Esophagus squamous epithelium (tissue), 5 donors: ENCODE results near the gene MED26. TPM values are rescaled to one million over a fixed set of nuclear protein-coding genes. Genes with fewer than 3 reads are reported as not detected.

Source experiments
- DNase-seq: peaks from one replicate; lab custom pipeline; 2025; lab: John Stamatoyannopoulos, UW
- H3K27ac ChIP-seq, 4 donors: fragments of 200-600 bp; sonication (generic); one replicate each; pipeline ENCODE4 v1.5.1; 2016 to 2019; ENCODE audit warnings: mild to moderate bottlenecking in 1 of 4
- H3K27me3 ChIP-seq, 4 donors: fragments of 200-600 bp; sonication (generic); 1 replicate in 3 of 4; 2 replicates in 1 of 4; pipeline versions ENCODE4 v1.5.1 to v1.6.0; 2017 to 2021; ENCODE audit warnings: antibody characterized with exemption in 1 of 4
- H3K36me3 ChIP-seq, 3 donors: fragments of 200-600 bp; sonication (generic); one replicate each; pipeline ENCODE4 v1.5.1; 2016 to 2019
- H3K4me1 ChIP-seq, 3 donors: fragments of 200-600 bp; sonication (generic); one replicate each; pipeline ENCODE4 v1.5.1; 2017 to 2019
- H3K4me3 ChIP-seq, 4 donors: fragments of 200-600 bp; sonication (generic); 1 replicate in 3 of 4; 2 replicates in 1 of 4; pipeline ENCODE4 v1.5.1; 2016 to 2019; ENCODE audit warnings: mild to moderate bottlenecking in 2 of 4, moderate library complexity in 1 of 4
- H3K9me3 ChIP-seq, 3 donors: fragments of 200-600 bp; sonication (generic); one replicate each; pipeline ENCODE4 v1.5.1; 2016 to 2019
- POLR2A ChIP-seq, 4 donors: fragments of 450-650 bp; IDR thresholded peaks; one replicate each; pipeline ENCODE4 v1.6.1; 2017; ENCODE audit warnings: antibody characterized with exemption in 4 of 4, mild to moderate bottlenecking in 4 of 4, moderate library complexity in 3 of 4
- WGBS, 2 donors: methylation state at CpG; one replicate each; pipeline ENCODE4 v1.1.5; 2018; 5-methylcytosine and 5-hydroxymethylcytosine counted together
- intact Hi-C: fragments of 100-400 bp; cut with DNase I; formaldehyde crosslinking; loops from one replicate; pipeline ENCODE4 v1.15.0; 2022
- total RNA-seq, 4 donors: library from RNA; depleted of rRNA; stranded (reverse); fragments of >200 nt; gene quantifications; one replicate each; pipeline ENCODE4 v1.1.0, GENCODE V29; 2016
- TF ChIP-seq, protein P1 (sequence below), 6 experiments: fragments of 450-650 bp in 4 of 6; fragments of 200-600 bp in 2 of 6; sonication (generic) in 2 of 6; IDR thresholded peaks; one replicate each; pipeline ENCODE4 v1.5.1; 2016 to 2019; ENCODE audit warnings: antibody characterized with exemption in 6 of 6, mild to moderate bottlenecking in 4 of 6, moderate library complexity in 4 of 6
- donor health status: DM: yes; HTN: yes; CAD: no.

MED26 gene
- total RNA-seq, 4 donors from 2014 or later = 5.1 to 9.9 (median 8.4) TPM

DNA sequence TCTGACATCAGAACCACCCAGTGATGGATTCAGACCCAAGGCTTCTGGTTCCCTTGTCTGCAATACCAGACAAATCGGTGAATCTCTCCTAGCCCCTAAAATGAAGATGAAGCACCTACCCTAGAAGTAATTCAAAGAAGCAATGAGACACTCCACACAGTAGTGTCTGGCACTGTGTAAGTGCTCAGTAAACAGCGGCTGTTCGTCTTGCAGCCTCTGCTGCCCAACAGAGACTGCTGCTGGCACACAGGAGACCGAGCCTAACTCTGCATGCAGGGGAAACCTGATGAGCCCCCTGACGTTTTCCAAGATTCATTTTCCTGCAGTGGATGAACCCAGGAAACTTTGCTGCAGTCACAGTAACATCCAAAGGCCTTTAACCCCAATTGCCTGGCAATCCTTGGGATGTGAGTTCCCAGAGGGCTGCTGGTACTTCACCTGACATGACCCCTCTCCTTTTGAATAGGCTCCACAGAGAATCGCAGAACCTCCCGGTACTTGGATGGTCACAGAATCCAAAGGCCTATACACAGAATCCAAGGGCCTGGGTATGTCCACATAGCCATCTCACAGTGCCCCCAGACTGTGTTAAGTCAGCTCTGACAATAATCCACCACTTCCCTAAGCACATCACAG is 6.7 kb downstream of the MED26 start:
- intact Hi-C loops = loop anchor here (10.0 kb wide), 1 partner anchor 46 kb away; the partner anchor contains the start of gene SLC35E1
- Histone ChIP-seq H3K9me3 (no peaks in the 10 kb centered on the region), H3K27me3 (no peaks in the 10 kb centered on the region), H3K4me1 (peaks cover 10 to 69% (median 16%) of the 10 kb centered on the region in 3 donors), H3K27ac (no peak overlapping the region), H3K4me3 (no peak overlapping the region), H3K36me3 (peaks cover 0 to 36% (median 0%) of the 10 kb centered on the region in 3 donors)
- 78 to 80% methylated on average over 4 to 5 of the region's 7 CpGs for WGBS, 2 donors
- no peak for DNase-seq
- TF ChIP-seq, protein P1, sequence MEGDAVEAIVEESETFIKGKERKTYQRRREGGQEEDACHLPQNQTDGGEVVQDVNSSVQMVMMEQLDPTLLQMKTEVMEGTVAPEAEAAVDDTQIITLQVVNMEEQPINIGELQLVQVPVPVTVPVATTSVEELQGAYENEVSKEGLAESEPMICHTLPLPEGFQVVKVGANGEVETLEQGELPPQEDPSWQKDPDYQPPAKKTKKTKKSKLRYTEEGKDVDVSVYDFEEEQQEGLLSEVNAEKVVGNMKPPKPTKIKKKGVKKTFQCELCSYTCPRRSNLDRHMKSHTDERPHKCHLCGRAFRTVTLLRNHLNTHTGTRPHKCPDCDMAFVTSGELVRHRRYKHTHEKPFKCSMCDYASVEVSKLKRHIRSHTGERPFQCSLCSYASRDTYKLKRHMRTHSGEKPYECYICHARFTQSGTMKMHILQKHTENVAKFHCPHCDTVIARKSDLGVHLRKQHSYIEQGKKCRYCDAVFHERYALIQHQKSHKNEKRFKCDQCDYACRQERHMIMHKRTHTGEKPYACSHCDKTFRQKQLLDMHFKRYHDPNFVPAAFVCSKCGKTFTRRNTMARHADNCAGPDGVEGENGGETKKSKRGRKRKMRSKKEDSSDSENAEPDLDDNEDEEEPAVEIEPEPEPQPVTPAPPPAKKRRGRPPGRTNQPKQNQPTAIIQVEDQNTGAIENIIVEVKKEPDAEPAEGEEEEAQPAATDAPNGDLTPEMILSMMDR (IDR thresholded peaks at IDR 0.05) = no peak
- no peak for TF ChIP-seq POLR2A (IDR thresholded peaks at IDR 0.05)

DNA sequence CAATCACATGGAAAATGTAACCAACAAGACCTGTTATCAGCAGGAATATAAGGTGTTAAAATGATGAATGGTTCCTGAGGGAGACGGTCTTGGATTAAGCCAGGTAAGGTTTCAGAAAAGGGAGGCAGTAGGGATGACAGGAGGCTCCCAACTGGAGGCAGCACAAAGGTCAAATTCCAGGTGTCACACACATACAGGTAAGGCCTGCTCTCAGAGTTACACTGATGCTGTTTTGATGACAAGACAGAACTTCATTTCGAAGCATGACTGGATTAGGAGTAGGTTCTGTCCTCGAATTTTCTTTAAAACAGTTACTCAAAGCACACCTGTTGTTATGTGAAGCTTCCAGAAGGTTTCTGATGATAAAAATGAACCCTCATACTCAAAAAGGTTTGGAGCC is 7.4 kb downstream of the MED26 start:
- no peak overlapping the region for H3K4me3 ChIP-seq
- no peaks in the 10 kb centered on the region for H3K27me3 ChIP-seq
- intact Hi-C loops = loop anchor here (10.0 kb wide), 1 partner anchor 46 kb away; the partner anchor contains the start of gene SLC35E1
- DNase-seq = no peak
- 59 to 66% methylated on average over 3 of the region's 3 CpGs for WGBS, 2 donors
- H3K36me3 ChIP-seq = peaks cover 0 to 32% (median 0%) of the 10 kb centered on the region in 3 donors
- H3K9me3 ChIP-seq = no peaks in the 10 kb centered on the region
- no peak for TF ChIP-seq POLR2A (IDR thresholded peaks at IDR 0.05)
- TF ChIP-seq, protein P1 (IDR thresholded peaks at IDR 0.05) = no peak
- no peak overlapping the region for H3K27ac ChIP-seq
- peaks cover 5 to 68% (median 16%) of the 10 kb centered on the region in 3 donors for H3K4me1 ChIP-seq

DNA sequence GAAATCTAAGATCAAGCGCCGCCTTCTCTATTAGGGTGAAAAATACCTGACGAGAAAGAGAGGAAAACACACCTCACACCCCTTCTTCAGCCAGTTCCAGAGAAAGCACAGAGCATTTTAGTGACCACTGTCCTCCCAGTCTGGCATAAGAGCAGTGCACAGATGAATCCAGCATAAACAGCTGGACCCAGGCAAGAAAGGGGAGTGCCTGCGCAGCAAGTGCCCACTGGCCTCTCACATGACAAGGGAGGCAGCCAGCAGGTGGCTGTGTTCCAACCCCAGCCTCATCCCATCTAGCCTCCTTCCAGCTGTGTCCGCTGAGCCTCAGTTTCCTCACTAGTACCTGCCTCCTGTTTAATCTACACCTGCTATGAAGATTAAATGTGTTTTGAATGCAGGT is 8.0 kb downstream of the MED26 start:
- no peaks in the 10 kb centered on the region for H3K27me3 ChIP-seq
- H3K36me3 ChIP-seq = peaks cover 0 to 29% (median 0%) of the 10 kb centered on the region in 3 donors
- WGBS, 2 donors = 88 to 100% methylated on average over 2 to 4 of the region's 5 CpGs
- H3K4me3 ChIP-seq = no peak overlapping the region
- TF ChIP-seq, protein P1 (IDR thresholded peaks at IDR 0.05) = no peak
- TF ChIP-seq POLR2A (IDR thresholded peaks at IDR 0.05) = no peak
- no peak overlapping the region for H3K27ac ChIP-seq
- intact Hi-C loops = loop anchor here (10.0 kb wide), 1 partner anchor 45 kb away; the partner anchor contains the start of gene SLC35E1
- no peak for DNase-seq
- no peaks in the 10 kb centered on the region for H3K9me3 ChIP-seq
- H3K4me1 ChIP-seq = peaks cover 5 to 68% (median 16%) of the 10 kb centered on the region in 3 donors

DNA sequence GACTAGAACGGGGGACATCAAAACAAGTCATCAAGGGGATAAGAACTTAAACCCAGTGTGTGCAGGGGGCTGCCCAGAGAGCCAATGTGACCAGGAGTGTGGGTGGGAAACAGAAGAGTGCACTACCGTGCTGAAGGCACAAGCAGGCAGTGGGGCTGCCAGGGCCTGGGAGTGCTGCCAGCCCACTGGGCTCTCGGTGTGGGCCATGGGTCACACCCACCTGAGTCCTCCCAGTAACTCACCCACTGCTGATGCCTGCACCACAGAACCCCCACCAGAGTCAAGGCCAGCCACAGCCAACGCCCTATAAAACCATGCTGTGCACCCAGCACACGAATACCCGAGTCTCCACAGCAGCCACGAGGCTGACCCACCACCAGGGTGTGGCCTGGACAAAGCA is 8.5 kb downstream of the MED26 start:
- Histone ChIP-seq H3K27ac (no peak overlapping the region), H3K27me3 (no peaks in the 10 kb centered on the region), H3K4me3 (no peak overlapping the region), H3K4me1 (peaks cover 5 to 70% (median 16%) of the 10 kb centered on the region in 3 donors), H3K9me3 (no peaks in the 10 kb centered on the region), H3K36me3 (peaks cover 0 to 24% (median 0%) of the 10 kb centered on the region in 3 donors)
- 38 to 39% methylated on average over 3 to 6 of the region's 7 CpGs for WGBS, 2 donors
- no peak for TF ChIP-seq POLR2A (IDR thresholded peaks at IDR 0.05)
- TF ChIP-seq, protein P1 (IDR thresholded peaks at IDR 0.05) = no peak
- intact Hi-C loops = no loop called here
- no peak for DNase-seq

DNA sequence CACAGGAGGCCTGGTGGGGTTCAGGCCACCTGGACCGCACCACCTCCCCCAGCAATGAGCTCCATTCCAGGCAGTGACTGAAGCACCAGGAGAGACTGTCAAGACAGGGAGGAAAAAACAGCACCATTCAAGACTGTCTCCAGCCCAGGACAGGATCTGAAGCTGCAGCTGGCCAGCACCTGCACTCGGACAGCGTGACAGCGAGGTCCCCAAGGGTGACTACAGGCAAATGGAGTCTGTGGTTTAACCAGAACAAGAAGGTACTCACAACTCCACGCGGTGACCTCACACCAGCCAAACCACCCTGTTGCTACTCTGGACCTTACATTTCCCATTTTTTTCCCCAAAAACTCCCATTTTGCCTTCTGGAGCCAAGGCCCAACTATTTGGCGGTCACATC is 9.8 kb downstream of the MED26 start:
- 92 to 100% methylated on average over 1 to 7 of the region's 7 CpGs for whole genome bisulfite sequencing, 2 donors
- H3K27ac ChIP-seq = no peak overlapping the region
- DNase-seq = no peak
- H3K36me3 ChIP-seq = peaks cover 0 to 12% (median 0%) of the 10 kb centered on the region in 3 donors
- no peaks in the 10 kb centered on the region for H3K27me3 ChIP-seq
- TF ChIP-seq, protein P1 (IDR thresholded peaks at IDR 0.05) = no peak
- TF ChIP-seq POLR2A (IDR thresholded peaks at IDR 0.05) = no peak
- no peaks in the 10 kb centered on the region for H3K9me3 ChIP-seq
- intact Hi-C loops = no loop called here
- H3K4me1 ChIP-seq = peaks cover 5 to 67% (median 16%) of the 10 kb centered on the region in 3 donors
- no peak overlapping the region for H3K4me3 ChIP-seq
